H9 (cell line): ENCODE measurements around the gene SLC34A3. TPM values are rescaled to one million over a fixed set of nuclear protein-coding genes. Genes with fewer than 3 reads are reported as not detected.
A peak's percentile ranks its signal among the peaks of the same experiment; 100 is the strongest.

Experiments
- DNase-seq: peaks from one replicate; pipeline ENCODE4 v3.0.0-alpha.2; 2017
- H2AFZ ChIP-seq: one replicate; pipeline ENCODE4 v1.6.1; 2013; ENCODE audit warnings: mild to moderate bottlenecking, low read length, control low read depth, moderate library complexity
- H2AK5ac ChIP-seq: 2 replicates; pipeline ENCODE4 v1.6.1; 2013; ENCODE audit warnings: low read length, control low read depth, mixed read lengths; ENCODE audit not compliant: insufficient read length
- H2BK120ac ChIP-seq: one replicate; pipeline ENCODE4 v1.6.1; 2013; ENCODE audit warnings: low read depth, mild to moderate bottlenecking, low read length, control low read depth, inconsistent platforms; ENCODE audit not compliant: poor library complexity, severe bottlenecking
- H2BK12ac ChIP-seq: 2 replicates; pipeline ENCODE4 v1.6.1; 2013; ENCODE audit warnings: low read length, control low read depth, mixed read lengths, low read depth; ENCODE audit not compliant: insufficient read length
- H2BK15ac ChIP-seq: 2 replicates; pipeline ENCODE4 v1.6.1; 2013; ENCODE audit warnings: low read depth, low read length, control low read depth
- H2BK20ac ChIP-seq: one replicate; pipeline ENCODE4 v1.6.1; 2013; ENCODE audit warnings: low read depth, mild to moderate bottlenecking, low read length, control low read depth, inconsistent platforms; ENCODE audit not compliant: poor library complexity, severe bottlenecking
- H2BK5ac ChIP-seq: 2 replicates; pipeline ENCODE4 v1.6.1; 2013; ENCODE audit warnings: low read length, control low read depth, mixed read lengths; ENCODE audit not compliant: insufficient read length
- H3K14ac ChIP-seq: 2 replicates; pipeline ENCODE4 v1.6.1; 2013; ENCODE audit warnings: low read length, control low read depth; ENCODE audit not compliant: insufficient read depth
- H3K18ac ChIP-seq: 2 replicates; pipeline ENCODE4 v1.6.1; 2013; ENCODE audit warnings: low read depth, mild to moderate bottlenecking, mixed read lengths, low read length, control low read depth; ENCODE audit not compliant: insufficient read length
- H3K23ac ChIP-seq: 2 replicates; pipeline ENCODE4 v1.6.1; 2013; ENCODE audit warnings: low read length, control low read depth, mixed read lengths, low read depth; ENCODE audit not compliant: insufficient read length
- H3K23me2 ChIP-seq: 2 replicates; pipeline ENCODE4 v1.6.1; 2013; ENCODE audit warnings: low read depth, mild to moderate bottlenecking, mixed read lengths, low read length, control low read depth; ENCODE audit not compliant: insufficient read length, poor library complexity, severe bottlenecking
- H3K27ac ChIP-seq: 2 replicates; pipeline ENCODE4 v1.5.1; 2013; ENCODE audit warnings: low read length, control low read depth, mixed read lengths, low read depth; ENCODE audit not compliant: insufficient read length
- H3K27me3 ChIP-seq: 2 replicates; pipeline ENCODE4 v1.6.1; 2013; ENCODE audit warnings: low read length, control low read depth, inconsistent platforms; ENCODE audit not compliant: insufficient read depth
- H3K4ac ChIP-seq: 2 replicates; pipeline ENCODE4 v1.6.1; 2013; ENCODE audit warnings: low read depth, mild to moderate bottlenecking, control low read depth, inconsistent platforms, low read length, moderate library complexity
- H3K4me1 ChIP-seq: 2 replicates; pipeline ENCODE4 v1.6.1; 2013; ENCODE audit warnings: low read length, control low read depth, inconsistent platforms; ENCODE audit not compliant: insufficient read depth
- H3K4me2 ChIP-seq: 2 replicates; pipeline ENCODE4 v1.6.1; 2013; ENCODE audit warnings: low read length, control low read depth, mixed read lengths; ENCODE audit not compliant: insufficient read length, insufficient read depth
- H3K56ac ChIP-seq: 2 replicates; pipeline ENCODE4 v1.6.1; 2013; ENCODE audit warnings: low read depth, mild to moderate bottlenecking, mixed read lengths, low read length, control low read depth; ENCODE audit not compliant: insufficient read length
- H3K79me1 ChIP-seq: 2 replicates; pipeline ENCODE4 v1.6.1; 2013; ENCODE audit warnings: low read depth, mild to moderate bottlenecking, moderate library complexity, low read length, control low read depth, inconsistent platforms; ENCODE audit not compliant: insufficient read depth, poor library complexity, severe bottlenecking
- H3K79me2 ChIP-seq: 2 replicates; pipeline ENCODE4 v1.6.1; 2013; ENCODE audit warnings: low read length, control low read depth, inconsistent platforms; ENCODE audit not compliant: insufficient read depth
- H3K9ac ChIP-seq: 2 replicates; pipeline ENCODE4 v1.6.1; 2013; ENCODE audit warnings: low read length, control low read depth, mixed read lengths; ENCODE audit not compliant: insufficient read length; ENCODE audit errors: extremely low read depth
- H3K9me3 ChIP-seq: one replicate; pipeline ENCODE4 v1.6.1; 2013; ENCODE audit warnings: low read depth, low read length, inconsistent platforms; ENCODE audit not compliant: control insufficient read depth
- H3T11ph ChIP-seq: one replicate; pipeline ENCODE4 v1.6.1; 2013; ENCODE audit warnings: mild to moderate bottlenecking, low read length, control low read depth, inconsistent platforms
- H4K20me1 ChIP-seq: one replicate; pipeline ENCODE4 v1.6.1; 2013; ENCODE audit not compliant: control insufficient read depth, insufficient read length, insufficient read depth
- H4K5ac ChIP-seq: 2 replicates; pipeline ENCODE4 v1.6.1; 2013; ENCODE audit warnings: low read depth, mild to moderate bottlenecking, mixed read lengths, low read length, control low read depth; ENCODE audit not compliant: insufficient read length
- H4K8ac ChIP-seq: replicated peaks from 2 replicates; pipeline ENCODE4 v1.6.1; 2013; ENCODE audit warnings: low read length, control low read depth, mixed read lengths, low read depth; ENCODE audit not compliant: insufficient read length
- H4K91ac ChIP-seq: 2 replicates; pipeline ENCODE4 v1.6.1; 2013; ENCODE audit warnings: low read depth, mild to moderate bottlenecking, moderate library complexity, mixed read lengths, low read length, control low read depth; ENCODE audit not compliant: insufficient read length
- H3K27ac Mint-ChIP-seq, 3 experiments: 2 replicates in 2 of 3; 3 replicates in 1 of 3; pipeline ENCODE4 v1.8.0; 2020 to 2021; ENCODE audit warnings: mixed read lengths in 3 of 3, mild to moderate bottlenecking in 1 of 3, moderate library complexity in 1 of 3
- H3K27me3 Mint-ChIP-seq: 2 replicates; pipeline ENCODE4 v1.8.0; 2021; ENCODE audit warnings: low read depth, mild to moderate bottlenecking, moderate library complexity, mixed read lengths
- H3K36me3 Mint-ChIP-seq, 3 experiments: 2 replicates in 2 of 3; 3 replicates in 1 of 3; pipeline ENCODE4 v1.8.0; 2020 to 2021; ENCODE audit warnings: low read depth in 3 of 3, mixed read lengths in 3 of 3; ENCODE audit not compliant: insufficient read depth in 1 of 3
- H3K4me1 Mint-ChIP-seq, 2 experiments: 2 replicates each; pipeline ENCODE4 v1.8.0; 2020; ENCODE audit warnings: mixed read lengths in 2 of 2
- H3K4me3 Mint-ChIP-seq, 2 experiments: 2 replicates in 1 of 2; 3 replicates in 1 of 2; pipeline ENCODE4 v1.8.0; 2020 to 2021; ENCODE audit warnings: mild to moderate bottlenecking in 2 of 2, mixed read lengths in 2 of 2, moderate library complexity in 1 of 2
- H3K9me3 Mint-ChIP-seq, 2 experiments: 2 replicates in 1 of 2; 3 replicates in 1 of 2; pipeline ENCODE4 v1.8.0; 2020; ENCODE audit warnings: mild to moderate bottlenecking in 2 of 2, mixed read lengths in 2 of 2, moderate library complexity in 1 of 2
- CTCF ChIP-seq: fragments of 200-600 bp; sonication (generic); conservative IDR thresholded peaks from 3 replicates; pipeline ENCODE4 v1.8.0; 2021; ENCODE audit warnings: antibody characterized with exemption, mild to moderate bottlenecking
- WGBS: extraction: QIAGEN DNeasy Blood & Tissue Kit; methylation state at CpG from one replicate; pipeline ENCODE4 v1.1.7; 2013; ENCODE audit warnings: missing lambda C conversion rate, low lambda C conversion rate, mixed read lengths; ENCODE audit not compliant: insufficient read length; ENCODE audit errors: extremely low coverage; 5-methylcytosine and 5-hydroxymethylcytosine counted together
- total RNA-seq: library from RNA; stranded (reverse); gene quantifications from 2 replicates; pipeline ENCODE4 v1.2.1, GENCODE V29; 2021

SLC34A3 gene
- total RNA-seq, 1 experiment from 2014 or later = not detected

- H3K9me3 Mint-ChIP-seq = no peaks in the 10 kb centered on the region
- TF ChIP-seq CTCF = no peak
- no peaks in the 10 kb centered on the region for H3K9me3 ChIP-seq
- H3K18ac ChIP-seq = no peak overlapping the region
- WGBS = no CpG with 5 or more reads among the region's 3 CpGs
- H3K56ac ChIP-seq = no peak overlapping the region
- H3K27me3 ChIP-seq = no peaks in the 10 kb centered on the region
- H3K23me2 ChIP-seq = peaks cover 13% of the 10 kb centered on the region
- no peak overlapping the region for H2BK15ac ChIP-seq
- H2BK5ac ChIP-seq = no peak overlapping the region
- H4K20me1 ChIP-seq = no peaks in the 10 kb centered on the region
- no peak overlapping the region for H3T11ph ChIP-seq
- no peak overlapping the region for H2BK20ac ChIP-seq
- no peak overlapping the region for H2AFZ ChIP-seq
- H3K4ac ChIP-seq = no peak overlapping the region
- H3K4me2 ChIP-seq = no peak overlapping the region
- no peak overlapping the region for H2AK5ac ChIP-seq
- H3K79me1 ChIP-seq = peaks cover 6% of the 10 kb centered on the region
- no peak overlapping the region for H3K27ac Mint-ChIP-seq
- peaks cover 7 to 29% (median 20%) of the 10 kb centered on the region in 3 experiments; a peak in 6 of 7 replicates for H3K36me3 Mint-ChIP-seq
- H2BK12ac ChIP-seq = no peak overlapping the region
- no peak overlapping the region for H4K8ac ChIP-seq
- DNase-seq = no peak
- H3K23ac ChIP-seq = no peak overlapping the region
- no peak overlapping the region for H4K5ac ChIP-seq
- no peak overlapping the region for H4K91ac ChIP-seq
- peaks cover 22 to 30% of the 10 kb centered on the region in 2 experiments for H3K4me1 Mint-ChIP-seq
- peak overlapping the region in 1 of 2 experiments; percentile 72; a peak in 2 of 5 replicates for H3K4me3 Mint-ChIP-seq
- H3K79me2 ChIP-seq = peaks cover 10% of the 10 kb centered on the region; the same call in 1 of the 2 replicates
- H3K27ac ChIP-seq = no peak overlapping the region
- no peak overlapping the region for H3K9ac ChIP-seq
- no peak overlapping the region for H3K14ac ChIP-seq
- no peaks in the 10 kb centered on the region for H3K27me3 Mint-ChIP-seq
- H2BK120ac ChIP-seq = no peak overlapping the region
- peaks cover 5% of the 10 kb centered on the region; the same call in 1 of the 2 replicates for H3K4me1 ChIP-seq
These were observed 39.5 kb upstream of the SLC34A3 start for GRCh38 chr9:137191245-137191644.
